Adipocyte (in vitro differentiated cells): ENCODE data around the gene TRA2B.

Experiments used
- DNase-seq: peaks from one replicate; pipeline ENCODE4 v3.0.0-alpha.2; 2015; ENCODE audit warnings: low read depth
- H3K27me3 ChIP-seq: replicated peaks from 2 replicates; pipeline ENCODE4 v1.7.0; 2013; ENCODE audit warnings: mild to moderate bottlenecking, low read length, moderate library complexity; ENCODE audit not compliant: control insufficient read depth, insufficient read depth
- H3K36me3 ChIP-seq: 2 replicates; pipeline ENCODE4 v1.7.0; 2013; ENCODE audit warnings: low read length, mild to moderate bottlenecking, moderate library complexity; ENCODE audit not compliant: control insufficient read depth, insufficient read depth, severe bottlenecking
- H3K4me1 ChIP-seq: 2 replicates; pipeline ENCODE4 v1.7.0; 2013; ENCODE audit warnings: mild to moderate bottlenecking, low read length, moderate library complexity; ENCODE audit not compliant: control insufficient read depth, insufficient read depth
- H3K4me3 ChIP-seq: 2 replicates; pipeline ENCODE4 v1.7.0; 2013; ENCODE audit warnings: mild to moderate bottlenecking, low read length, moderate library complexity
- H3K9ac ChIP-seq: 2 replicates; pipeline ENCODE4 v1.7.0; 2013; ENCODE audit warnings: mild to moderate bottlenecking, low read length, moderate library complexity
- H3K9me3 ChIP-seq: 2 replicates; pipeline ENCODE4 v1.7.0; 2013; ENCODE audit warnings: mild to moderate bottlenecking, low read length, moderate library complexity; ENCODE audit not compliant: control insufficient read depth

The TRA2B gene

GRCh38 chr3:185971579-185971978, 33.8 kb upstream of the TRA2B start:
- Histone ChIP-seq H3K36me3 (peaks cover 48% of the 10 kb centered on the region), H3K4me1 (no peaks in the 10 kb centered on the region), H3K27me3 (no peaks in the 10 kb centered on the region), H3K9me3 (no peaks in the 10 kb centered on the region), H3K4me3 (no peak overlapping the region), H3K9ac (no peak overlapping the region)
- DNase-seq: no peak

GRCh38 chr3:185968168-185968567, 30.4 kb upstream of the TRA2B start:
- H3K36me3 ChIP-seq: peaks cover 29% of the 10 kb centered on the region
- no peaks in the 10 kb centered on the region for H3K27me3 ChIP-seq
- H3K9ac ChIP-seq: no peak overlapping the region
- H3K9me3 ChIP-seq: no peaks in the 10 kb centered on the region
- H3K4me1 ChIP-seq: no peaks in the 10 kb centered on the region
- no peak overlapping the region for H3K4me3 ChIP-seq
- DNase-seq: no peak

- H3K9ac ChIP-seq: no peak overlapping the region
- no peak overlapping the region for H3K4me3 ChIP-seq
- H3K27me3 ChIP-seq: no peaks in the 10 kb centered on the region
- DNase-seq: no peak
- no peaks in the 10 kb centered on the region for H3K9me3 ChIP-seq
- no peaks in the 10 kb centered on the region for H3K4me1 ChIP-seq
- peaks cover 15% of the 10 kb centered on the region for H3K36me3 ChIP-seq
These were observed 28.8 kb upstream of the TRA2B start for GRCh38 chr3:185966655-185967054.

- Histone ChIP-seq H3K27me3 (no peaks in the 10 kb centered on the region), H3K36me3 (peaks cover 4% of the 10 kb centered on the region), H3K9ac (no peak overlapping the region), H3K9me3 (no peaks in the 10 kb centered on the region), H3K4me3 (no peak overlapping the region), H3K4me1 (peaks cover 7% of the 10 kb centered on the region)
- no peak for DNase-seq
These were observed 27.7 kb upstream of the TRA2B start for GRCh38 chr3:185965496-185965895.

GRCh38 chr3:185961675-185962232, 23.9 kb upstream of the TRA2B start:
- Histone ChIP-seq H3K9ac (peak overlapping the region; percentile 18), H3K36me3 (no peaks in the 10 kb centered on the region), H3K4me1 (peaks cover 22% of the 10 kb centered on the region), H3K27me3 (no peaks in the 10 kb centered on the region), H3K4me3 (peak overlapping the region; percentile 77), H3K9me3 (no peaks in the 10 kb centered on the region)
- no peak for DNase-seq

GRCh38 chr3:185960522-185961288, 22.9 kb upstream of the TRA2B start:
- Histone ChIP-seq H3K9ac (peak overlapping the region; percentile 90), H3K36me3 (no peaks in the 10 kb centered on the region), H3K9me3 (no peaks in the 10 kb centered on the region), H3K4me3 (peak overlapping the region; percentile 77), H3K27me3 (no peaks in the 10 kb centered on the region), H3K4me1 (peaks cover 22% of the 10 kb centered on the region)
- no peak for DNase-seq

GRCh38 chr3:185959609-185960521, 22.1 kb upstream of the TRA2B start:
- no peaks in the 10 kb centered on the region for H3K27me3 ChIP-seq
- DNase-seq: peak; percentile 88
- H3K36me3 ChIP-seq: no peaks in the 10 kb centered on the region
- H3K9ac ChIP-seq: peak overlapping the region; percentile 90
- peaks cover 22% of the 10 kb centered on the region for H3K4me1 ChIP-seq
- H3K4me3 ChIP-seq: peak overlapping the region; percentile 77
- no peaks in the 10 kb centered on the region for H3K9me3 ChIP-seq

GRCh38 chr3:185958626-185959025, 20.8 kb upstream of the TRA2B start:
- no peaks in the 10 kb centered on the region for H3K27me3 ChIP-seq
- DNase-seq: no peak
- peaks cover 22% of the 10 kb centered on the region for H3K4me1 ChIP-seq
- peak overlapping the region; percentile 5 for H3K9ac ChIP-seq
- H3K4me3 ChIP-seq: no peak overlapping the region
- H3K9me3 ChIP-seq: no peaks in the 10 kb centered on the region
- no peaks in the 10 kb centered on the region for H3K36me3 ChIP-seq

- Histone ChIP-seq H3K4me3 (no peak overlapping the region), H3K36me3 (no peaks in the 10 kb centered on the region), H3K27me3 (peaks cover 3% of the 10 kb centered on the region), H3K4me1 (peaks cover 22% of the 10 kb centered on the region), H3K9me3 (no peaks in the 10 kb centered on the region), H3K9ac (no peak overlapping the region)
- no peak for DNase-seq
These were observed 18.4 kb upstream of the TRA2B start for GRCh38 chr3:185956244-185956643.

GRCh38 chr3:185954366-185954723, 16.5 kb upstream of the TRA2B start:
- H3K9me3 ChIP-seq: no peaks in the 10 kb centered on the region
- H3K9ac ChIP-seq: no peak overlapping the region
- H3K4me1 ChIP-seq: peaks cover 6% of the 10 kb centered on the region

GRCh38 chr3:185950728-185951127, 12.9 kb upstream of the TRA2B start:
- Histone ChIP-seq H3K9me3 (no peaks in the 10 kb centered on the region), H3K4me1 (no peaks in the 10 kb centered on the region), H3K9ac (no peak overlapping the region), H3K4me3 (no peak overlapping the region), H3K27me3 (peaks cover 3% of the 10 kb centered on the region), H3K36me3 (no peaks in the 10 kb centered on the region)
- DNase-seq: no peak

More at GRCh38 chr3:185954366-185954723, 16.5 kb upstream of the TRA2B start:
- no peak for DNase-seq
- Histone ChIP-seq H3K36me3 (no peaks in the 10 kb centered on the region), H3K27me3 (peaks cover 3% of the 10 kb centered on the region), H3K4me3 (no peak overlapping the region)
